B cell (primary cell): ENCODE results near the gene POLR3GL. TPM values are rescaled to one million over a fixed set of nuclear protein-coding genes. Genes with fewer than 3 reads are reported as not detected.

Source experiments
- ATAC-seq: fragments of 200-7000 bp; cut with Tn5 transposase; one replicate; pipeline ENCODE4 v1.10.0; 2021; ENCODE audit warnings: low read depth, mild to moderate bottlenecking, moderate number of reproducible peaks, moderate library complexity
- CTCF ChIA-PET: fragments of 350-600 bp; sonication (Branson Sonifier 250); formaldehyde crosslinking; loops from one replicate; lab custom pipeline; 2021; ENCODE audit warnings: antibody characterized with exemption, inconsistent platforms; lab: Charles Lee
- POLR2A ChIA-PET: fragments of 350-600 bp; sonication (Branson Sonifier 250); formaldehyde crosslinking; loops from one replicate; lab custom pipeline; 2021; ENCODE audit warnings: antibody characterized with exemption; lab: Charles Lee
- DNase-seq: peaks from one replicate; pipeline ENCODE4 v3.0.0; 2013
- H2AFZ ChIP-seq: 2 replicates; pipeline ENCODE4 v1.6.1; 2012; ENCODE audit warnings: mild to moderate bottlenecking, low read depth, low read length; ENCODE audit not compliant: insufficient read depth, poor library complexity, severe bottlenecking
- H3K27ac ChIP-seq, 2 donors: 1 replicate in 1 of 2; 2 replicates in 1 of 2; pipeline ENCODE4 v1.5.1; 2012 to 2013; ENCODE audit warnings: low read length in 2 of 2, mild to moderate bottlenecking in 2 of 2, moderate library complexity in 1 of 2
- H3K27me3 ChIP-seq, 4 experiments: fragments of 200-600 bp in 1 of 4; sonication (generic) in 1 of 4; replicated peaks in 1 of 4; 1 replicate in 2 of 4; 2 replicates in 2 of 4; pipeline versions ENCODE4 v1.6.1 to v1.7.0; 2013 to 2016; ENCODE audit warnings: low read length in 3 of 4, mild to moderate bottlenecking in 2 of 4, mixed read lengths in 1 of 4, moderate library complexity in 1 of 4; ENCODE audit not compliant: insufficient read depth in 4 of 4, control insufficient read depth in 3 of 4; ENCODE audit errors: control extremely low read depth in 1 of 4
- H3K36me3 ChIP-seq, 2 experiments: replicated peaks in 1 of 2; 1 replicate in 1 of 2; 2 replicates in 1 of 2; pipeline versions ENCODE4 v1.6.1 to v1.7.1; 2013; ENCODE audit warnings: low read length in 1 of 2; ENCODE audit not compliant: insufficient read depth in 2 of 2, control insufficient read depth in 1 of 2; ENCODE audit errors: control extremely low read depth in 1 of 2, extremely low read depth in 1 of 2
- H3K4me1 ChIP-seq, 2 donors: fragments of 200-600 bp in 1 of 2; sonication (generic) in 1 of 2; 1 replicate in 1 of 2; 2 replicates in 1 of 2; pipeline versions ENCODE4 v1.5.1 to v1.6.1; 2013 to 2017; ENCODE audit warnings: low read length in 2 of 2; ENCODE audit not compliant: control insufficient read depth in 2 of 2, insufficient read depth in 2 of 2
- H3K4me2 ChIP-seq: replicated peaks from 2 replicates; pipeline ENCODE3; 2012; ENCODE audit warnings: mild to moderate bottlenecking, low read depth, low read length; ENCODE audit not compliant: poor library complexity, severe bottlenecking
- H3K4me3 ChIP-seq, 5 experiments: fragments of 200-600 bp in 1 of 5; sonication (generic) in 1 of 5; 1 replicate in 3 of 5; 2 replicates in 2 of 5; pipeline versions ENCODE4 v1.5.1 to v1.7.0; 2011 to 2016; ENCODE audit warnings: low read length in 4 of 5, mild to moderate bottlenecking in 4 of 5, low read depth in 2 of 5, control low read depth in 1 of 5, moderate library complexity in 1 of 5; ENCODE audit not compliant: insufficient read depth in 1 of 5; ENCODE audit errors: control extremely low read depth in 1 of 5, extremely low read depth in 1 of 5
- H3K79me2 ChIP-seq: fragments of 200-600 bp; sonication (generic); one replicate; pipeline ENCODE4 v1.6.0; 2016; ENCODE audit warnings: low read length; ENCODE audit not compliant: control insufficient read depth, insufficient read depth
- H3K9ac ChIP-seq: fragments of 200-600 bp; sonication (generic); 2 replicates; pipeline ENCODE4 v1.6.1; 2017; ENCODE audit warnings: mild to moderate bottlenecking, low read length, moderate library complexity
- H3K9me3 ChIP-seq, 3 donors: one replicate each; pipeline versions ENCODE4 v1.6.1 to v1.7.1; 2013; ENCODE audit warnings: low read length in 2 of 3; ENCODE audit not compliant: control insufficient read depth in 2 of 3, insufficient read depth in 1 of 3; ENCODE audit errors: control extremely low read depth in 1 of 3
- H4K20me1 ChIP-seq: 2 replicates; pipeline ENCODE4 v1.6.0; 2012; ENCODE audit warnings: mild to moderate bottlenecking, low read length; ENCODE audit not compliant: insufficient read depth, control insufficient read depth, poor library complexity, severe bottlenecking
- H3K27ac Mint-ChIP-seq: one replicate; pipeline ENCODE4 v1.8.0; 2021; ENCODE audit warnings: mixed read lengths
- H3K27me3 Mint-ChIP-seq: one replicate; pipeline ENCODE4 v1.8.0; 2021; ENCODE audit warnings: mixed read lengths
- H3K4me1 Mint-ChIP-seq: one replicate; pipeline ENCODE4 v1.8.0; 2021; ENCODE audit warnings: mixed read lengths
- H3K4me3 Mint-ChIP-seq: one replicate; pipeline ENCODE4 v1.8.0; 2021; ENCODE audit warnings: mixed read lengths
- H3K9me3 Mint-ChIP-seq: one replicate; pipeline ENCODE4 v1.8.0; 2022; ENCODE audit warnings: mixed read lengths; ENCODE audit not compliant: insufficient read depth
- EZH2 ChIP-seq: IDR thresholded peaks from 2 replicates; pipeline ENCODE4 v1.6.1; 2012; ENCODE audit warnings: borderline replicate concordance, low read depth, mild to moderate bottlenecking, moderate library complexity, low read length; ENCODE audit not compliant: insufficient read depth, poor library complexity, severe bottlenecking
- WGBS: methylation state at CpG from one replicate; pipeline ENCODE4 v1.1.5; 2013; ENCODE audit warnings: missing lambda C conversion rate; ENCODE audit not compliant: insufficient coverage; 5-methylcytosine and 5-hydroxymethylcytosine counted together
- intact Hi-C: fragments of 100-400 bp; cut with micrococcal nuclease; formaldehyde crosslinking; loops from one replicate; pipeline ENCODE4 v1.10.0; 2022
- polyA plus RNA-seq: library from polyadenylated mRNA; depleted of rRNA; stranded (reverse); fragments of >200 nt; gene quantifications from 2 replicates; pipeline ENCODE4 v1.2.3, GENCODE V29; 2012
- total RNA-seq, 2 donors: library from RNA; stranded (reverse); fragments of 120-200 nt in 1 of 2; gene quantifications; 1 replicate in 1 of 2; 2 replicates in 1 of 2; pipeline versions ENCODE4 v1.2.3 to v1.2.4, GENCODE V29; 2013 to 2022
- TF ChIP-seq, protein P1 (sequence below): fragments of 200-600 bp; IDR thresholded peaks from one replicate; pipeline ENCODE4 v1.8.0; 2022; ENCODE audit warnings: antibody characterized with exemption, mild to moderate bottlenecking

The POLR3GL gene
- total and polyA plus RNA-seq, 2 donors (not counting 1 experiment from before 2014, with no cell fraction given) = 17.6 to 33.3 TPM

DNA sequence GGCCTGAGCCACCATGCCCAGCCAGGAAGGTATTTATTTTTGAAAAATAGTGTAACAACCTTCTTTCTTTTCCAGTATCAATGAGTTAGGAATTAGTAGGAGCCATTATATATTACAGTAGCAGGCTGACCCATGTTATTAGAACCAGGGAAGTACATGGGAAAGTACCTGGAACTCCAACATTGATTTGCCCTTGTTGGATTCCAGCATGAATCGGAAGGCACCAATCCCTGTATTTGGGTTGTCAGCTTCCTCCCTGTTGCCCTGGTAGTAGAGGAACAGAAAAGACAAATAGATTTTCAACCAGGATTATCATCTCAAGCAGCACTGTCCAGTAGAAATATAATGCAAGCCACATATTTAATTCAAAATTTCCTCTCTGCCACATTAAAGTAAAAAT is 27.1 kb upstream of the POLR3GL start:
- CTCF ChIA-PET = no interaction called here
- Mint-ChIP-seq H3K9me3 (no peaks in the 10 kb centered on the region), H3K27me3 (no peaks in the 10 kb centered on the region), H3K4me3 (no peak overlapping the region), H3K4me1 (peaks cover 10% of the 10 kb centered on the region), H3K27ac (no peak overlapping the region)
- peaks cover 7 to 11% of the 10 kb centered on the region in 2 donors for H3K4me1 ChIP-seq
- H2AFZ ChIP-seq = no peak overlapping the region
- intact Hi-C loops = no loop called here
- no peak overlapping the region for H3K4me2 ChIP-seq
- H4K20me1 ChIP-seq = no peaks in the 10 kb centered on the region
- H3K79me2 ChIP-seq = no peaks in the 10 kb centered on the region
- ATAC-seq = no peak
- no peaks in the 10 kb centered on the region for H3K27me3 ChIP-seq
- TF ChIP-seq EZH2 = no peak
- TF ChIP-seq, protein P1, sequence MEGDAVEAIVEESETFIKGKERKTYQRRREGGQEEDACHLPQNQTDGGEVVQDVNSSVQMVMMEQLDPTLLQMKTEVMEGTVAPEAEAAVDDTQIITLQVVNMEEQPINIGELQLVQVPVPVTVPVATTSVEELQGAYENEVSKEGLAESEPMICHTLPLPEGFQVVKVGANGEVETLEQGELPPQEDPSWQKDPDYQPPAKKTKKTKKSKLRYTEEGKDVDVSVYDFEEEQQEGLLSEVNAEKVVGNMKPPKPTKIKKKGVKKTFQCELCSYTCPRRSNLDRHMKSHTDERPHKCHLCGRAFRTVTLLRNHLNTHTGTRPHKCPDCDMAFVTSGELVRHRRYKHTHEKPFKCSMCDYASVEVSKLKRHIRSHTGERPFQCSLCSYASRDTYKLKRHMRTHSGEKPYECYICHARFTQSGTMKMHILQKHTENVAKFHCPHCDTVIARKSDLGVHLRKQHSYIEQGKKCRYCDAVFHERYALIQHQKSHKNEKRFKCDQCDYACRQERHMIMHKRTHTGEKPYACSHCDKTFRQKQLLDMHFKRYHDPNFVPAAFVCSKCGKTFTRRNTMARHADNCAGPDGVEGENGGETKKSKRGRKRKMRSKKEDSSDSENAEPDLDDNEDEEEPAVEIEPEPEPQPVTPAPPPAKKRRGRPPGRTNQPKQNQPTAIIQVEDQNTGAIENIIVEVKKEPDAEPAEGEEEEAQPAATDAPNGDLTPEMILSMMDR = no peak
- no CpG with 5 or more reads among the region's 1 CpG for WGBS
- DNase-seq = no peak
- POLR2A ChIA-PET = interaction anchor here (1.1 kb wide), 1 partner anchor 10 kb away, joined by 7 read pairs; the partner anchor contains the start of gene RBM8A
- no peak overlapping the region for H3K4me3 ChIP-seq
- no peak overlapping the region for H3K27ac ChIP-seq
- peaks cover 2 to 29% of the 10 kb centered on the region in 2 experiments for H3K36me3 ChIP-seq
- H3K9me3 ChIP-seq = no peaks in the 10 kb centered on the region
- no peak overlapping the region for H3K9ac ChIP-seq

DNA sequence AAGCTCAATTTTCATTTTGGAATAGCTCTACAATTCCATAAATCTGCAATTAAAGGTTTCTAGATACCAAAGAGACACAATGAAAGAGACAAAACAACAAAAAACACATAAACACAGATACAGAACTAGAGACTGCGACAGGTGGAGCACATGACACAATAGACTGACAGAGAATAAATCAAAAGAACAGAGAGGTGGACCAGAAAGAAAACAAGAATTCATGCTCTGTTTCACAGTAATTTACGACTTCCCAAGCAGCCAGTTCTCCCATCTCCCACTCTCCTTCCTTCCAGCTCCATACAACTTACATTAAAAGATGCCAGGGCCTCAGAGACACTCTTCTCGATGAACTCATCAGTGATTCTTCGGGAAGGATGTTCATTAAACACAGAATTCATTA is 22.1 kb upstream of the POLR3GL start:
- no peaks in the 10 kb centered on the region for H4K20me1 ChIP-seq
- no peaks in the 10 kb centered on the region for H3K79me2 ChIP-seq
- intact Hi-C loops = no loop called here
- H3K9me3 ChIP-seq = no peaks in the 10 kb centered on the region
- H3K27me3 ChIP-seq = no peaks in the 10 kb centered on the region
- H3K4me1 ChIP-seq = no peaks in the 10 kb centered on the region
- Mint-ChIP-seq H3K4me3 (no peak overlapping the region), H3K27me3 (no peaks in the 10 kb centered on the region), H3K9me3 (no peaks in the 10 kb centered on the region), H3K4me1 (no peaks in the 10 kb centered on the region), H3K27ac (no peak overlapping the region)
- WGBS = 92% methylated on average over 4 of the region's 4 CpGs
- ATAC-seq = no peak
- no peak overlapping the region for H3K27ac ChIP-seq
- no peak overlapping the region for H2AFZ ChIP-seq
- no peak for DNase-seq
- TF ChIP-seq EZH2 = no peak
- TF ChIP-seq, protein P1 = no peak
- POLR2A ChIA-PET = no interaction called here
- CTCF ChIA-PET = interaction anchor here (1.3 to 1.4 kb wide), 2 partner anchors 15 kb away, joined by 3 to 4 read pairs; partner anchors contain the start of gene LIX1L
- H3K36me3 ChIP-seq = peaks cover 3 to 25% of the 10 kb centered on the region in 2 experiments
- no peak overlapping the region for H3K4me3 ChIP-seq
- H3K9ac ChIP-seq = no peak overlapping the region
- H3K4me2 ChIP-seq = no peak overlapping the region
